Measurements from ENCODE around the gene MUC2. TPM values are rescaled to one million over a fixed set of nuclear protein-coding genes. Genes with fewer than 3 reads are reported as not detected.
"Not testable (repeated sequence)": the region's sequence is repeated elsewhere in the genome, so short reads cannot be mapped to it uniquely, and the experiment has no call there.

Gene MUC2
- total RNA-seq, 2 donors from 2014 or later, result 0.05 TPM; not detected in 1

GRCh38 chr11:1109101-1109917 is 34.6 kb downstream of the MUC2 start:
- peak; percentile 53 for DNase-seq (ENCODE audit: low spot score)
- intact Hi-C loops (cut with DNase I), result no loop called here

- intact Hi-C loops (cut with DNase I), result no loop called here
- peak; percentile 70 for DNase-seq (ENCODE audit: low spot score)
Observed at GRCh38 chr11:1109918-1110705, 35.4 kb downstream of the MUC2 start.

- peak; percentile 74 for DNase-seq (ENCODE audit: low spot score)
- intact Hi-C loops (cut with DNase I), result no loop called here
Observed at GRCh38 chr11:1111545-1112212, 37.0 kb downstream of the MUC2 start.

GRCh38 chr11:1112351-1113191 is 37.9 kb downstream of the MUC2 start:
- DNase-seq (ENCODE audit: low spot score), result peak; percentile 64
- intact Hi-C loops (cut with DNase I), result no loop called here

GRCh38 chr11:1113405-1114201 is 38.9 kb downstream of the MUC2 start:
- DNase-seq (ENCODE audit: low spot score), result peak; percentile 64
- intact Hi-C loops (cut with DNase I), result no loop called here

GRCh38 chr11:1115292-1115691 is 40.6 kb downstream of the MUC2 start:
- intact Hi-C loops (cut with DNase I), result not testable (repeated sequence)
- DNase-seq (ENCODE audit: low spot score), result peak; percentile 32

GRCh38 chr11:1116104-1116503 is 41.4 kb downstream of the MUC2 start:
- DNase-seq (ENCODE audit: low spot score), result peak; percentile 62
- intact Hi-C loops (cut with DNase I), result no loop called here

- intact Hi-C loops (cut with DNase I), result no loop called here
- peak; percentile 69 for DNase-seq (ENCODE audit: low spot score)
Observed at GRCh38 chr11:1116666-1117390, 42.2 kb downstream of the MUC2 start.

GRCh38 chr11:1117992-1118391 is 43.3 kb downstream of the MUC2 start:
- intact Hi-C loops (cut with DNase I), result no loop called here
- peak; percentile 57 for DNase-seq (ENCODE audit: low spot score)

GRCh38 chr11:1118755-1119603 is 44.3 kb downstream of the MUC2 start:
- intact Hi-C loops (cut with DNase I), result no loop called here
- DNase-seq (ENCODE audit: low spot score), result peak; percentile 68

- intact Hi-C loops (cut with DNase I), result no loop called here
- DNase-seq (ENCODE audit: low spot score), result peak; percentile 75
Observed at GRCh38 chr11:1119604-1120146, 45.0 kb downstream of the MUC2 start.

- intact Hi-C loops (cut with DNase I), result no loop called here
- peak; percentile 73 for DNase-seq (ENCODE audit: low spot score)
Observed at GRCh38 chr11:1120532-1121330, 46.1 kb downstream of the MUC2 start.

- DNase-seq (ENCODE audit: low spot score), result peak; percentile 77
- intact Hi-C loops (cut with DNase I), result no loop called here
Observed at GRCh38 chr11:1121331-1121812, 46.7 kb downstream of the MUC2 start.

GRCh38 chr11:1121813-1122663 is 47.4 kb downstream of the MUC2 start:
- intact Hi-C loops (cut with DNase I), result no loop called here
- DNase-seq (ENCODE audit: low spot score), result peak; percentile 78

- intact Hi-C loops (cut with DNase I), result no loop called here
- DNase-seq (ENCODE audit: low spot score), result no peak
Observed at GRCh38 chr11:1122664-1123002, 48.0 kb downstream of the MUC2 start.

All from posterior vena cava (tissue), 2 donors.